H1 (cell line): Measurements from ENCODE around the gene KCNG3. TPM values are rescaled to one million over a fixed set of nuclear protein-coding genes. Genes with fewer than 3 reads are reported as not detected.

Experiments
- E2F6 ChIP-seq: IDR thresholded peaks from 2 replicates; pipeline ENCODE4 v1.6.1; 2012; ENCODE audit warnings: inconsistent platforms
- KDM1A ChIP-seq: fragments of 200-600, 300-600 bp; sonication (generic); IDR thresholded peaks from 2 replicates; pipeline ENCODE4 v1.7.1; 2016; ENCODE audit warnings: mild to moderate bottlenecking, low read length, borderline replicate concordance
- KDM5A ChIP-seq: fragments of 200-600 bp; IDR thresholded peaks from 2 replicates; pipeline ENCODE4 v1.7.1; 2012; ENCODE audit warnings: mild to moderate bottlenecking, low read length, inconsistent platforms, mixed read lengths
- PHF8 ChIP-seq: fragments of 200-600 bp; sonication (generic); conservative IDR thresholded peaks from 2 replicates; pipeline ENCODE4 v1.7.1; 2012; ENCODE audit warnings: low read depth, mild to moderate bottlenecking, inconsistent platforms, low read length, moderate library complexity
- SP4 ChIP-seq: IDR thresholded peaks from 2 replicates; pipeline ENCODE4 v1.6.1; 2012; ENCODE audit warnings: low read length, inconsistent platforms
- TAF1 ChIP-seq: IDR thresholded peaks from 2 replicates; pipeline ENCODE4 v1.6.1; 2011; ENCODE audit warnings: mild to moderate bottlenecking, low read depth, low read length
- TCF12 ChIP-seq: IDR thresholded peaks from 2 replicates; pipeline ENCODE4 v1.6.1; 2011; ENCODE audit warnings: low read depth, mild to moderate bottlenecking, low read length
- polyA plus RNA-seq, 7 experiments: library from polyadenylated mRNA; depleted of rRNA in 3 of 7; stranded (reverse) in 5 of 7; unstranded in 2 of 7; fragments of >200 nt in 5 of 7; fragments of 200-250 nt in 2 of 7; gene quantifications; 1 replicate in 5 of 7; 2 replicates in 1 of 7; 4 replicates in 1 of 7; pipeline versions ENCODE4 v1.2.1 to v1.2.3, GENCODE V29; 2011 to 2013; ENCODE audit warnings: missing spikeins in 2 of 7, mixed read lengths in 2 of 7
- total RNA-seq: library from RNA; stranded (reverse); fragmentation: NEBNext Ultra II Directional; extraction: Animal tissue kit (Norgen Biotek cat#: 25700); gene quantifications from 2 replicates; pipeline ENCODE4 v1.2.1, GENCODE V29; 2021
- TF ChIP-seq, protein P1 (sequence below), 3 experiments: IDR thresholded peaks; 1 replicate in 2 of 3; 2 replicates in 1 of 3; pipeline versions ENCODE4 v1.5.1 to v1.6.1; 2011; ENCODE audit warnings: low read length in 3 of 3, mild to moderate bottlenecking in 3 of 3, inconsistent platforms in 2 of 3, low read depth in 1 of 3, moderate library complexity in 1 of 3; ENCODE audit not compliant: insufficient read depth in 1 of 3; ENCODE audit errors: control extremely low read depth in 1 of 3

KCNG3 gene
- total and polyA plus RNA-seq, 2 of the 8 experiments (the other 6 are each of a cell fraction or from before 2014, with no cell fraction given), result 8.1 to 21.3 TPM

DNA sequence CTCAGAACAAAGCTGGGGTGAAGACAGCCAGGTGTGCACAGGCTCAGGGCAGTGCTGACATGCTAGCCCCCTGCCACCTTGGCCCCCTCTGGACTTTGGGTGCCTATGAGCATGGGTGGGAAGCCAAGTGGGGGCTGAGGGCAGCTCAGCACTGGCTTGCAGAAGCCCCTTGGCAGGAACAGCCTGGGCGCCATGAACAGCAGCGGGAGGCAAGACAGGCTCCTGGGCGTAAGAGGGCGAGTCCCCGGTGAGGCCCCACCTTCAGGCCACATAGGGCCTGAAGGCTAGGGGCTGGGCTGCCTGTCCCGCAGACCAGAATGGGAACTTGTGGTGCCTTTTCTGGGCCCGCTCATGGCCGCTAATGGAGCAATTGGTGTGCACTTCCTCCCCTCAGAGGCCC is 85.8 kb downstream of the KCNG3 start (continued):
- TF ChIP-seq, protein P1, sequence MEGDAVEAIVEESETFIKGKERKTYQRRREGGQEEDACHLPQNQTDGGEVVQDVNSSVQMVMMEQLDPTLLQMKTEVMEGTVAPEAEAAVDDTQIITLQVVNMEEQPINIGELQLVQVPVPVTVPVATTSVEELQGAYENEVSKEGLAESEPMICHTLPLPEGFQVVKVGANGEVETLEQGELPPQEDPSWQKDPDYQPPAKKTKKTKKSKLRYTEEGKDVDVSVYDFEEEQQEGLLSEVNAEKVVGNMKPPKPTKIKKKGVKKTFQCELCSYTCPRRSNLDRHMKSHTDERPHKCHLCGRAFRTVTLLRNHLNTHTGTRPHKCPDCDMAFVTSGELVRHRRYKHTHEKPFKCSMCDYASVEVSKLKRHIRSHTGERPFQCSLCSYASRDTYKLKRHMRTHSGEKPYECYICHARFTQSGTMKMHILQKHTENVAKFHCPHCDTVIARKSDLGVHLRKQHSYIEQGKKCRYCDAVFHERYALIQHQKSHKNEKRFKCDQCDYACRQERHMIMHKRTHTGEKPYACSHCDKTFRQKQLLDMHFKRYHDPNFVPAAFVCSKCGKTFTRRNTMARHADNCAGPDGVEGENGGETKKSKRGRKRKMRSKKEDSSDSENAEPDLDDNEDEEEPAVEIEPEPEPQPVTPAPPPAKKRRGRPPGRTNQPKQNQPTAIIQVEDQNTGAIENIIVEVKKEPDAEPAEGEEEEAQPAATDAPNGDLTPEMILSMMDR (IDR thresholded peaks at IDR 0.05; ENCODE audit: control extremely low read depth in 1 of 3, insufficient read depth in 1 of 3, low read depth in 1 of 3, low read length in 3 of 3), result no peak
- TF ChIP-seq KDM5A, result no peak
- TF ChIP-seq TCF12, result no peak
- TF ChIP-seq PHF8, result no peak
- TF ChIP-seq SP4, result no peak
- TF ChIP-seq KDM1A, result no peak
- no peak for TF ChIP-seq E2F6
- TF ChIP-seq TAF1, result no peak
